Activated T-helper 2 cell treated with anti-CD3 and anti-CD28 coated beads, Interferon-gamma antibody, Interleukin-2, Interleukin-4, amounts not matched to agents 10 μg/mL and 5 μg/mL and 100 μg/mL, durations not matched to agents 14 hours and 24 hours and 36 hours (primary cell): ENCODE results near the gene CEP112. TPM values are rescaled to one million over a fixed set of nuclear protein-coding genes. Genes with fewer than 3 reads are reported as not detected.

ENCODE experiments used
- DNase-seq: peaks from one replicate; pipeline ENCODE4 v3.0.0; 2021; ENCODE audit warnings: low spot score
- H3K27ac Mint-ChIP-seq: one replicate; pipeline ENCODE4 v1.8.0; 2021; ENCODE audit warnings: mixed read lengths
- H3K27me3 Mint-ChIP-seq: one replicate; pipeline ENCODE4 v1.8.0; 2021; ENCODE audit warnings: low read depth, mixed read lengths
- H3K36me3 Mint-ChIP-seq: one replicate; pipeline ENCODE4 v1.8.0; 2021; ENCODE audit warnings: low read depth, mixed read lengths
- H3K4me1 Mint-ChIP-seq: one replicate; pipeline ENCODE4 v1.8.0; 2021; ENCODE audit warnings: low read depth, mixed read lengths
- H3K4me3 Mint-ChIP-seq: one replicate; pipeline ENCODE4 v1.8.0; 2021; ENCODE audit warnings: low read depth, mild to moderate bottlenecking, moderate library complexity, mixed read lengths
- H3K9me3 Mint-ChIP-seq: one replicate; pipeline ENCODE4 v1.8.0; 2021; ENCODE audit warnings: mixed read lengths
- intact Hi-C: fragments of 100-400 bp; cut with micrococcal nuclease; formaldehyde crosslinking; loops from one replicate; pipeline ENCODE4 v1.15.1; 2023
- total RNA-seq: library from RNA; stranded (reverse); gene quantifications from 2 replicates; pipeline ENCODE4 v1.2.3, GENCODE V29; 2022

The CEP112 gene
- total RNA-seq, 1 donor from 2014 or later, result 0.66 TPM

- no peak overlapping the region for H3K4me3 Mint-ChIP-seq
- no peaks in the 10 kb centered on the region for H3K4me1 Mint-ChIP-seq
- DNase-seq, result no peak
- no peaks in the 10 kb centered on the region for H3K36me3 Mint-ChIP-seq
- no peak overlapping the region for H3K27ac Mint-ChIP-seq
- H3K9me3 Mint-ChIP-seq, result no peaks in the 10 kb centered on the region
- intact Hi-C loops, result no loop called here
- no peaks in the 10 kb centered on the region for H3K27me3 Mint-ChIP-seq
Measured at GRCh38 chr17:65604070-65604469, 587.9 kb downstream of the CEP112 start.

- intact Hi-C loops, result no loop called here
- Mint-ChIP-seq H3K4me3 (no peak overlapping the region), H3K27ac (no peak overlapping the region), H3K9me3 (no peaks in the 10 kb centered on the region), H3K27me3 (no peaks in the 10 kb centered on the region), H3K36me3 (no peaks in the 10 kb centered on the region), H3K4me1 (no peaks in the 10 kb centered on the region)
- DNase-seq, result no peak
Measured at GRCh38 chr17:65601881-65602280, 590.1 kb downstream of the CEP112 start.

- no peaks in the 10 kb centered on the region for H3K36me3 Mint-ChIP-seq
- H3K4me1 Mint-ChIP-seq, result no peaks in the 10 kb centered on the region
- H3K4me3 Mint-ChIP-seq, result no peak overlapping the region
- H3K27me3 Mint-ChIP-seq, result no peaks in the 10 kb centered on the region
- DNase-seq, result no peak
- no peaks in the 10 kb centered on the region for H3K9me3 Mint-ChIP-seq
- no peak overlapping the region for H3K27ac Mint-ChIP-seq
- intact Hi-C loops, result no loop called here
Measured at GRCh38 chr17:65601145-65601544, 590.8 kb downstream of the CEP112 start.

- Mint-ChIP-seq H3K9me3 (no peaks in the 10 kb centered on the region), H3K36me3 (no peaks in the 10 kb centered on the region), H3K4me3 (no peak overlapping the region), H3K27me3 (no peaks in the 10 kb centered on the region), H3K27ac (no peak overlapping the region), H3K4me1 (no peaks in the 10 kb centered on the region)
- no peak for DNase-seq
- intact Hi-C loops, result no loop called here
Measured at GRCh38 chr17:65600518-65600917, 591.4 kb downstream of the CEP112 start.

- H3K36me3 Mint-ChIP-seq, result no peaks in the 10 kb centered on the region
- H3K27ac Mint-ChIP-seq, result no peak overlapping the region
- no peaks in the 10 kb centered on the region for H3K27me3 Mint-ChIP-seq
- no peak for DNase-seq
- intact Hi-C loops, result no loop called here
- H3K9me3 Mint-ChIP-seq, result no peaks in the 10 kb centered on the region
- no peak overlapping the region for H3K4me3 Mint-ChIP-seq
- H3K4me1 Mint-ChIP-seq, result peaks cover 7% of the 10 kb centered on the region
Measured at GRCh38 chr17:65599650-65600049, 592.3 kb downstream of the CEP112 start.

GRCh38 chr17:65598746-65599145 lies 593.2 kb downstream of the CEP112 start:
- no peak for DNase-seq
- Mint-ChIP-seq H3K27ac (no peak overlapping the region), H3K36me3 (no peaks in the 10 kb centered on the region), H3K9me3 (no peaks in the 10 kb centered on the region), H3K27me3 (no peaks in the 10 kb centered on the region), H3K4me1 (peaks cover 15% of the 10 kb centered on the region), H3K4me3 (no peak overlapping the region)
- intact Hi-C loops, result no loop called here

- Mint-ChIP-seq H3K4me1 (peaks cover 17% of the 10 kb centered on the region), H3K27me3 (no peaks in the 10 kb centered on the region), H3K27ac (no peak overlapping the region), H3K4me3 (peak overlapping the region; percentile 13), H3K9me3 (no peaks in the 10 kb centered on the region), H3K36me3 (no peaks in the 10 kb centered on the region)
- intact Hi-C loops, result no loop called here
- no peak for DNase-seq
Measured at GRCh38 chr17:65595071-65595656, 596.8 kb downstream of the CEP112 start.

GRCh38 chr17:65593855-65594845 lies 597.8 kb downstream of the CEP112 start:
- Mint-ChIP-seq H3K27ac (no peak overlapping the region), H3K27me3 (no peaks in the 10 kb centered on the region), H3K4me3 (no peak overlapping the region), H3K36me3 (no peaks in the 10 kb centered on the region), H3K4me1 (peaks cover 17% of the 10 kb centered on the region), H3K9me3 (no peaks in the 10 kb centered on the region)
- intact Hi-C loops, result no loop called here
- no peak for DNase-seq

GRCh38 chr17:65593092-65593854 lies 598.7 kb downstream of the CEP112 start:
- H3K9me3 Mint-ChIP-seq, result no peaks in the 10 kb centered on the region
- peaks cover 17% of the 10 kb centered on the region for H3K4me1 Mint-ChIP-seq
- H3K36me3 Mint-ChIP-seq, result no peaks in the 10 kb centered on the region
- no peak overlapping the region for H3K27ac Mint-ChIP-seq
- no peak for DNase-seq
- intact Hi-C loops, result no loop called here
- no peaks in the 10 kb centered on the region for H3K27me3 Mint-ChIP-seq
- no peak overlapping the region for H3K4me3 Mint-ChIP-seq

GRCh38 chr17:65592125-65592965 lies 599.6 kb downstream of the CEP112 start:
- no peaks in the 10 kb centered on the region for H3K9me3 Mint-ChIP-seq
- no peak overlapping the region for H3K4me3 Mint-ChIP-seq
- intact Hi-C loops, result no loop called here
- no peak overlapping the region for H3K27ac Mint-ChIP-seq
- peaks cover 17% of the 10 kb centered on the region for H3K4me1 Mint-ChIP-seq
- H3K27me3 Mint-ChIP-seq, result no peaks in the 10 kb centered on the region
- DNase-seq, result no peak
- H3K36me3 Mint-ChIP-seq, result no peaks in the 10 kb centered on the region

- Mint-ChIP-seq H3K9me3 (no peaks in the 10 kb centered on the region), H3K36me3 (no peaks in the 10 kb centered on the region), H3K27me3 (no peaks in the 10 kb centered on the region), H3K4me1 (peaks cover 10% of the 10 kb centered on the region), H3K27ac (no peak overlapping the region), H3K4me3 (no peak overlapping the region)
- intact Hi-C loops, result no loop called here
- DNase-seq, result no peak
Measured at GRCh38 chr17:65589321-65589720, 602.6 kb downstream of the CEP112 start.

GRCh38 chr17:65588181-65588808 lies 603.6 kb downstream of the CEP112 start:
- intact Hi-C loops, result no loop called here
- Mint-ChIP-seq H3K27ac (no peak overlapping the region), H3K4me3 (no peak overlapping the region), H3K4me1 (peaks cover 5% of the 10 kb centered on the region), H3K36me3 (no peaks in the 10 kb centered on the region), H3K9me3 (no peaks in the 10 kb centered on the region), H3K27me3 (no peaks in the 10 kb centered on the region)
- no peak for DNase-seq
